ENCODE data around the gene CARS2. TPM values are rescaled to one million over a fixed set of nuclear protein-coding genes. Genes with fewer than 3 reads are reported as not detected.
A peak's percentile ranks its signal among the peaks of the same experiment; 100 is the strongest.

The CARS2 gene
- total RNA-seq, 1 donor from 2014 or later, result 102 TPM

- Mint-ChIP-seq H3K9me3 (ENCODE audit: unreplicated experiment) (peaks cover 14% of the 10 kb centered on the region), H3K4me1 (ENCODE audit: low read depth, unreplicated experiment) (peaks cover 38% of the 10 kb centered on the region), H3K36me3 (ENCODE audit: unreplicated experiment) (peaks cover 13% of the 10 kb centered on the region), H3K27ac (ENCODE audit: unreplicated experiment) (no peak overlapping the region), H3K4me3 (ENCODE audit: unreplicated experiment) (no peak overlapping the region), H3K27me3 (ENCODE audit: unreplicated experiment) (peaks cover 17% of the 10 kb centered on the region)
- DNase-seq, result no peak
- no peak for TF ChIP-seq CTCF (IDR thresholded peaks at IDR 0.05; ENCODE audit: partially characterized antibody, unreplicated experiment)
Measured at GRCh38 chr13:110643324-110643723, 62.6 kb downstream of the CARS2 start.

GRCh38 chr13:110642291-110642981 is 63.5 kb downstream of the CARS2 start:
- Mint-ChIP-seq H3K9me3 (ENCODE audit: unreplicated experiment) (peaks cover 6% of the 10 kb centered on the region), H3K4me3 (ENCODE audit: unreplicated experiment) (no peak overlapping the region), H3K4me1 (ENCODE audit: low read depth, unreplicated experiment) (peaks cover 29% of the 10 kb centered on the region), H3K27ac (ENCODE audit: unreplicated experiment) (peak overlapping the region; percentile 43), H3K27me3 (ENCODE audit: unreplicated experiment) (peaks cover 10% of the 10 kb centered on the region), H3K36me3 (ENCODE audit: unreplicated experiment) (peaks cover 13% of the 10 kb centered on the region)
- no peak for TF ChIP-seq CTCF (IDR thresholded peaks at IDR 0.05; ENCODE audit: partially characterized antibody, unreplicated experiment)
- DNase-seq, result no peak

GRCh38 chr13:110641055-110642015 is 64.6 kb downstream of the CARS2 start:
- Mint-ChIP-seq H3K4me1 (ENCODE audit: low read depth, unreplicated experiment) (peaks cover 29% of the 10 kb centered on the region), H3K4me3 (ENCODE audit: unreplicated experiment) (peak overlapping the region; percentile 34), H3K27ac (ENCODE audit: unreplicated experiment) (peak overlapping the region; percentile 76), H3K9me3 (ENCODE audit: unreplicated experiment) (peaks cover 6% of the 10 kb centered on the region), H3K36me3 (ENCODE audit: unreplicated experiment) (peaks cover 13% of the 10 kb centered on the region), H3K27me3 (ENCODE audit: unreplicated experiment) (peaks cover 10% of the 10 kb centered on the region)
- no peak for TF ChIP-seq CTCF (IDR thresholded peaks at IDR 0.05; ENCODE audit: partially characterized antibody, unreplicated experiment)
- no peak for DNase-seq

GRCh38 chr13:110640591-110641029 is 65.3 kb downstream of the CARS2 start:
- H3K27ac Mint-ChIP-seq (ENCODE audit: unreplicated experiment), result peak overlapping the region; percentile 76
- DNase-seq, result no peak
- H3K9me3 Mint-ChIP-seq (ENCODE audit: unreplicated experiment), result peaks cover 5% of the 10 kb centered on the region
- H3K4me1 Mint-ChIP-seq (ENCODE audit: low read depth, unreplicated experiment), result peaks cover 27% of the 10 kb centered on the region
- peaks cover 13% of the 10 kb centered on the region for H3K36me3 Mint-ChIP-seq (ENCODE audit: unreplicated experiment)
- no peak for TF ChIP-seq CTCF (IDR thresholded peaks at IDR 0.05; ENCODE audit: partially characterized antibody, unreplicated experiment)
- peak overlapping the region; percentile 34 for H3K4me3 Mint-ChIP-seq (ENCODE audit: unreplicated experiment)
- peaks cover 10% of the 10 kb centered on the region for H3K27me3 Mint-ChIP-seq (ENCODE audit: unreplicated experiment)
